Esophagus (tissue), 2 donors: Measurements from ENCODE around the gene ERCC1. TPM values are rescaled to one million over a fixed set of nuclear protein-coding genes. Genes with fewer than 3 reads are reported as not detected.

Source experiments
- H3K27ac ChIP-seq, 2 donors: one replicate each; pipeline ENCODE4 v1.5.1; 2013; ENCODE audit warnings: low read depth in 2 of 2, mild to moderate bottlenecking in 2 of 2, inconsistent platforms in 1 of 2, low read length in 1 of 2, moderate library complexity in 1 of 2
- H3K27me3 ChIP-seq, 2 donors: one replicate each; pipeline ENCODE4 v1.6.1; 2013; ENCODE audit warnings: low read length in 2 of 2, control low read depth in 1 of 2, mild to moderate bottlenecking in 1 of 2; ENCODE audit not compliant: insufficient read depth in 2 of 2, control insufficient read depth in 1 of 2
- H3K36me3 ChIP-seq, 2 donors: one replicate each; pipeline ENCODE4 v1.6.1; 2013; ENCODE audit warnings: low read length in 1 of 2; ENCODE audit not compliant: control insufficient read depth in 2 of 2, insufficient read depth in 2 of 2
- H3K4me1 ChIP-seq, 2 donors: one replicate each; pipeline ENCODE4 v1.6.1; 2013; ENCODE audit warnings: low read length in 1 of 2; ENCODE audit not compliant: control insufficient read depth in 2 of 2, insufficient read depth in 2 of 2
- H3K4me3 ChIP-seq, 2 donors: one replicate each; pipeline ENCODE4 v1.5.1; 2013; ENCODE audit warnings: low read length in 2 of 2, mild to moderate bottlenecking in 2 of 2, low read depth in 1 of 2, moderate library complexity in 1 of 2
- H3K9me3 ChIP-seq, 2 donors: one replicate each; pipeline ENCODE4 v1.6.1; 2013; ENCODE audit warnings: mild to moderate bottlenecking in 2 of 2, low read depth in 1 of 2, low read length in 1 of 2, moderate library complexity in 1 of 2; ENCODE audit not compliant: control insufficient read depth in 2 of 2, insufficient read depth in 1 of 2
- WGBS, 2 donors: extraction: QIAGEN DNeasy Blood & Tissue Kit; methylation state at CpG; one replicate each; pipeline ENCODE4 v1.1.7; 2013; 5-methylcytosine and 5-hydroxymethylcytosine counted together
- polyA plus RNA-seq, 2 donors: library from polyadenylated mRNA; stranded (reverse); fragments of 200-250 nt; gene quantifications; one replicate each; pipeline ENCODE4 v1.2.3, GENCODE V29; 2013
- donor health status: healthy with polysubstance abuse.
- donor health status: Bipolar disorder and iron deficiency.

ERCC1 gene
- polyA plus RNA-seq, 2 donors, result 33.3 to 33.4 TPM

DNA sequence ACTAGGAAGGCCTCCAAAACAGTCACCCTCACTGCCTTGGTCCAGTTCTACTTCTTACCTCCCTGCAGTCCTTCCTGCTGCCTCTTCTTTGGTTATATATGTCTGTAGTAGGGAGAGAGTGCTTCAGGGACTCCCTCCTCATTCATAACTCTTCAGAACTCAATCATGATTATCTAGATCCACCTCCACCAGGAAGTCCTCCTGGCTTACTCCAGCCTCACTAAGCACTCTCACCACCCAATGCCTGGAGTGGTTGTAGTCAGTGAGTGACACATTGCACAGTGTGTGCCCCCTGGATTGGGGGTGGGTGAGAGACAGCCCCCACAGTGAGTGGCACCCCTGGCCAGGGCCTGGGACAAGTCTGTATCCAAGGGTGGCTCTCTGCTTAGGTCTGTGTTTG is 34.1 kb upstream of the ERCC1 start:
- no peak overlapping the region for H3K27ac ChIP-seq
- H3K27me3 ChIP-seq, result no peaks in the 10 kb centered on the region
- H3K9me3 ChIP-seq, result no peaks in the 10 kb centered on the region
- peaks cover 2 to 10% of the 10 kb centered on the region in 2 donors for H3K4me1 ChIP-seq
- H3K4me3 ChIP-seq, result no peak overlapping the region
- no peaks in the 10 kb centered on the region for H3K36me3 ChIP-seq

- Histone ChIP-seq H3K36me3 (no peaks in the 10 kb centered on the region), H3K9me3 (no peaks in the 10 kb centered on the region), H3K4me1 (peaks cover 2 to 10% of the 10 kb centered on the region in 2 donors), H3K4me3 (no peak overlapping the region), H3K27ac (peak overlapping the region; percentile 73 to 90), H3K27me3 (no peaks in the 10 kb centered on the region)
- 47 to 81% methylated on average over 2 of the region's 2 CpGs for WGBS, 2 donors
Measured at GRCh38 chr19:45456500-45456815, 32.7 kb upstream of the ERCC1 start.

DNA sequence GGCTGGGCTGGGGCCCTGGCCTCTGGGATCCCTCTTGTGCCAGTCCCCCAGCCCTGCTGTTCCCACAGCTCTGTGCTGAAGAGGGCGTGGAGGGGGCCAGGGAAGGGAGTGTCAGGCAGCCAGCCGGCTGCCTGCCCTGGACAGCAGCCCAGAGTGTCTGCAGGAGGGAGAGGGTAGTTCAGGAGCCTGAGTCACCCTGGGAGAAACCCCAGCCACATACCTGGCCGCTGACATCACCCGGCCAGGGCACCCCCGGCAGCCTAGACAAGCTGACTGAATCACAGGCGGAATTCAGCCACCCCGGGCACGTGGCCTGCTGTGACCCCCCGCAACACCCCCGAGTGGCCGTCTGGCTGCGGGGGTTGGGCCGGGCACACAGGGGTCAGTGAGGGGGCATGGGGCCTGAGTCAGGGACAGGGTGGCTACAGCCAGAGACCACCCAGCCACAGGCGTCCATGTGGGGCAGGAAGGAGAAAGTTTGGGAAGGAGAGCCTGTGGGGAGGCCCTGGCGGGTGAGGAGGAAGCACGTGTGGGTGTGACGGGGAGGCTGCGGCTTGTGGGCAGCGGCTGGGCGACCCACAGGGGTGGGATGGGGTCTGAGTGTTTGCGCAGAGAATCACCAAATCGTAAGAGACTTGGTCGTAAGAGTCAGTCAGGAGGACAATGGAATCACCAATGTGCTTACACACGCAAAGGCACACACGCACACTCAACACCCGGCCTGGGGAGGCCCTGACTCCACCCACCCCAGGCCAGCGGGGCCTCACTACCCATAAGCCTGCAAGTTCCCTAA is 32.2 kb upstream of the ERCC1 start:
- H3K27me3 ChIP-seq, result no peaks in the 10 kb centered on the region
- H3K4me1 ChIP-seq, result peaks cover 2 to 15% of the 10 kb centered on the region in 2 donors
- peak overlapping the region; percentile 81 to 90 for H3K27ac ChIP-seq
- H3K4me3 ChIP-seq, result no peak overlapping the region
- H3K36me3 ChIP-seq, result no peaks in the 10 kb centered on the region
- no peaks in the 10 kb centered on the region for H3K9me3 ChIP-seq
- 11 to 12% methylated on average over 27 of the region's 27 CpGs for WGBS, 2 donors

DNA sequence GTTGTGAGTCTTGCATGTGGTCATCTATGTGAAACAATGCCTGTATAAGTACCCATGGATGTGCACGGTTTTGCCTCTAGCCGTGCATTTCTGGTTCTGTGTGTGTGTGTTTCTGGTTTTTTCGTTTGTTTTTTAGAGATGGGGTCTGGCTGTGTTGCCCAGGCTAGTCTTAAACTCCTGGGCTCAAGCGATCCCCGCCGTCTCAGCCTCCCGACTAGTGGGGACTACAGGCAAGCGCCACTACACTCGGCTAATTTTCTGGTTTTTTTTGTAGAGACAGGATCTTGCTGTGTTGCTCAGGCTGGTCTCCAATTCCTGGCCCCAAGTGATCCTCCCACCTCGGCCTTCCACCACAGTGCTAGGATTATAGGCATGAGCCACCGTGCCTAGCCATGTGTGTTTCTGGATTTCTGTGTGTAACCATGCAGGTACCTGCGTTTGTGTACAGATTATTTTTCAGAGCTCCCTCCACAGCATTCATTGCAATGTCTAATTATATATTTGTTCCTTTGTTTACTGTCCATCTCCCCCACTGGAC is 28.2 kb upstream of the ERCC1 start:
- WGBS, 2 donors, result 73 to 80% methylated on average over 12 of the region's 12 CpGs
- H3K9me3 ChIP-seq, result no peaks in the 10 kb centered on the region
- H3K36me3 ChIP-seq, result no peaks in the 10 kb centered on the region
- no peaks in the 10 kb centered on the region for H3K27me3 ChIP-seq
- H3K4me3 ChIP-seq, result peak overlapping the region in 1 of 2 donors; percentile 64
- peak overlapping the region; percentile 97 to 99 for H3K27ac ChIP-seq
- H3K4me1 ChIP-seq, result peaks cover 2 to 15% of the 10 kb centered on the region in 2 donors

GRCh38 chr19:45451131-45451849 is 27.6 kb upstream of the ERCC1 start:
- Histone ChIP-seq H3K9me3 (no peaks in the 10 kb centered on the region), H3K4me1 (peaks cover 2 to 13% of the 10 kb centered on the region in 2 donors), H3K4me3 (peak overlapping the region; percentile 60 to 64), H3K27ac (peak overlapping the region; percentile 97 to 99), H3K27me3 (no peaks in the 10 kb centered on the region), H3K36me3 (no peaks in the 10 kb centered on the region)
- 2 to 3% methylated on average over 20 to 28 of the region's 28 CpGs for WGBS, 2 donors

- H3K9me3 ChIP-seq, result no peaks in the 10 kb centered on the region
- WGBS, 2 donors, result 13 to 19% methylated on average over 5 of the region's 5 CpGs
- H3K27me3 ChIP-seq, result no peaks in the 10 kb centered on the region
- no peaks in the 10 kb centered on the region for H3K36me3 ChIP-seq
- peak overlapping the region; percentile 41 to 64 for H3K4me3 ChIP-seq
- peaks cover 0 to 4% of the 10 kb centered on the region in 2 donors for H3K4me1 ChIP-seq
- peak overlapping the region; percentile 90 to 93 for H3K27ac ChIP-seq
Measured at GRCh38 chr19:45450012-45450333, 26.3 kb upstream of the ERCC1 start.

DNA sequence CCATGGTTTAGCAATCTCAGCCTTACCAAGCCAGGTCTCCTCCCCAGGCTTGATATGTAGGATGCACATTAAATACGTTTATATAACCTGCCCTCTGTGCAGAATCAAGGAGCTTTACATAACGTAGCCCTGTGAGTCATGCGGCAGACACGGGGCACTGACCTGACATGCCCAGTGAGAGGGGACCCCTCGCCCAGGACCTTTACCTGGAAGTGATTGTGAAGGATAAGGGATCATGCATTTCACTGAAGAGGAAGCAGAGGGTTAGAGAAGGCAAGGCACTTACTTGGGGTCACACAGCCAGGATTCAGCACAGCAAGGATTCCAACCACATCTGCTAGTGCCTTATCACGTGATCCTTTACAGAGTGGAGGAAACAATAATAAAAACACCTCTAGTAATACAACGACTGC is 25.2 kb upstream of the ERCC1 start:
- WGBS, 2 donors, result 41 to 50% methylated on average over 7 of the region's 7 CpGs
- H3K9me3 ChIP-seq, result no peaks in the 10 kb centered on the region
- no peak overlapping the region for H3K4me3 ChIP-seq
- H3K36me3 ChIP-seq, result no peaks in the 10 kb centered on the region
- H3K27ac ChIP-seq, result peak overlapping the region; percentile 90 to 93
- H3K27me3 ChIP-seq, result no peaks in the 10 kb centered on the region
- H3K4me1 ChIP-seq, result peaks cover 0 to 11% of the 10 kb centered on the region in 2 donors

DNA sequence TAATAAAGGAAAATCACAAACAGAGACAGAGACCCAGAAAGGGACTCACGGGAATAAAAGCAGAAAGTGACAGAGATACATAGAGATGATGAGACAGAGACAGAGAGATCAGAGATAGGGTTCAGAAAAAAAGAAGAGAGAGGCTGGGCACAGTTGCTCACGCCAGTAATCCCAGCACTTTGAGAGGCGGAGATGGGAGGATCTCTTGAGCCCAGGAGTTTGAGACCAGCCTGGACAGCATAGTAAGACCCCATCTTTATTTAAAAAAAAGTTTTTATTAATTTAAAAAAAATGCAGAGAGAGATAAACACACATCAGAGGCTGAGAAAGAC is 24.7 kb upstream of the ERCC1 start:
- Histone ChIP-seq H3K4me1 (peaks cover 0 to 11% of the 10 kb centered on the region in 2 donors), H3K4me3 (no peak overlapping the region), H3K9me3 (no peaks in the 10 kb centered on the region), H3K27me3 (no peaks in the 10 kb centered on the region), H3K27ac (peak overlapping the region; percentile 90 to 93), H3K36me3 (no peaks in the 10 kb centered on the region)
- 59 to 83% methylated on average over 3 of the region's 3 CpGs for WGBS, 2 donors

DNA sequence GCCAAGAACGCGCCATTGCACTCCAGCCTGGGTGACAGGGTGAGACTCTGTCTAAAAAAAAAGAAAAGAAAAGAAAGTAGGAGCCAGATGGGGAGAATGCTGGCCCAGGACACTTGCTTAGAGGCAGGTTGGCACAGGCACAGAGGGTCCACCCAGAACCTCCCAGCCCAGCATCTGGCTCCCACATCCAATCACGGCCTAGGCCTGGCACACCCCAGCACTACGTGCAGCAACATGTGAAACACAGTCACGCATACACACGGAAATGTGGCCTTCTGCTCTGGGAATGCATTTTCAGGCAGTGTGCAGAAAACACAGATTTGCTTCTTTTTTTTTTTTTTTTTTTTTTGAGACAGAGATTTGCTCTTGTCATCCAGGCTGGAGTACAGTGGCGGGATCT is 23.2 kb upstream of the ERCC1 start:
- H3K9me3 ChIP-seq, result no peaks in the 10 kb centered on the region
- peak overlapping the region; percentile 90 to 95 for H3K27ac ChIP-seq
- H3K27me3 ChIP-seq, result no peaks in the 10 kb centered on the region
- WGBS, 2 donors, result 45 to 57% methylated on average over 7 of the region's 7 CpGs
- no peaks in the 10 kb centered on the region for H3K36me3 ChIP-seq
- H3K4me1 ChIP-seq, result peaks cover 0 to 17% of the 10 kb centered on the region in 2 donors
- H3K4me3 ChIP-seq, result no peak overlapping the region
